GM21381 (cell line): Measurements from ENCODE around the gene GULP1.
"Not testable (repeated sequence)": the region's sequence is repeated elsewhere in the genome, so short reads cannot be mapped to it uniquely, and the experiment has no call there.

Source experiments
- ATAC-seq: cut with Tn5 transposase; IDR thresholded peaks from one replicate; pipeline ENCODE4 v1.9.1; 2021; ENCODE audit warnings: mild to moderate bottlenecking, moderate library complexity; ENCODE audit not compliant: unreplicated experiment

GULP1 gene

DNA sequence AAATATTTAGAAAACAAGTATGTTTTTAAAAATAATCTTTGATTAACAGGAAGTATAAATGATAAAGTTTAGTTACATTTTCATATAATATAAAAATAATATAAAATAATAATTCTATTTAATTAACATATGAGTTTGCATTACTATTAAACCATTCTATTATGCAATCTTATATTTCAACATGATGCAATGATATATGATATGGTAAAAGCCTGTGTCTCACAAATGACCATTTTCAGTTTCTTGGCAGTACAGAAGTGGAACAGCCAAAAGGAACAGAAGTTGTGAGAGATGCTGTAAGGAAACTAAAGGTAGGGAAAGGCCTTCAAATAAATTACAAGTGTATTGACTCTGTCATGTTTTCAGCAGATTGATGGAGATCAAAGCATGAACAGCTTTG, 230.8 kb downstream of the GULP1 start:
- ATAC-seq = no peak

DNA sequence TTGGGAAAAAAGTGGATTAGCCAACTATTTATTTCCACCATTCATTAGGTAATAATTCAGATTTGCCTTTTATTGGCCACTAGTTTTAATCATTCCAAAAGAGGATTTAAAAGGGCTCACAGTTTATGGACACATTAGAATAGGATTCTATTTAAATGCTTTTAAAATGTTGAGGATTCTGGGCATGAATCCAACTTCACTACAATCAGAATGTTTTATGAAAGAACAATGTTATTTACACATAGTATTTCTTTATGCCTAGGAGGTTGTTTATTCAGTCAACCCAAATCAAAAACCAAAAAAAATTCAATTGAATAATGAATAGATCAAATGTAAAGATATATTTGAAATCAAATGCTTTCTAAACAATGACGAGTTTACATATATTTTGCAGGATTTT, 232.2 kb downstream of the GULP1 start:
- no peak for ATAC-seq

DNA sequence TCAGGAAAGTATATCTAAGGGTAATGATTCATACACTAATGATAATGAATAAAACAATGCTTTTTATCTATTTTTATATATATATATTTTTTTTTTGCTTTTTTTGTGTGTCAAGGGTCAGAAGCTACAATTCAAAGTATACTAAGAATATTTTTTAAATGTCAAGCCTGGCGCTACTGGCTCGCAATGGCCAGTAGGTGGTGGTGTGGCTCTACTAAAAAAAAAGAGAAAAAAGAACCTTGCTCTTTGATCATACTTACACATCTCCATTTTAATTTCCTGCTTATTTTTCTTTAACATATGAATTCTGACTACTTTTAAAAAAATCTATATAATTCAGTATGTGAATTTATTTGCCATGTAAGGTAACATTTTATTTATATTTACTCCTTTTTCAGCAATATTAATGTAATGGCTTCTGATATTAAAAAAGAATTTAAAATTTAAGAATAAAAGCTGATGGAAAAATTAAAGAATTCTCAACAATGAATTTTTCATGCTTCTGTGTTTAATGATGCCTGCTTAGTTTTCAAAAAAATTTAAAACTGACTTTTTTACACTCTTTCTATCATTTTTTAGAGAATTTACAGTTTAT, 232.9 kb downstream of the GULP1 start:
- ATAC-seq = peak; percentile 79

DNA sequence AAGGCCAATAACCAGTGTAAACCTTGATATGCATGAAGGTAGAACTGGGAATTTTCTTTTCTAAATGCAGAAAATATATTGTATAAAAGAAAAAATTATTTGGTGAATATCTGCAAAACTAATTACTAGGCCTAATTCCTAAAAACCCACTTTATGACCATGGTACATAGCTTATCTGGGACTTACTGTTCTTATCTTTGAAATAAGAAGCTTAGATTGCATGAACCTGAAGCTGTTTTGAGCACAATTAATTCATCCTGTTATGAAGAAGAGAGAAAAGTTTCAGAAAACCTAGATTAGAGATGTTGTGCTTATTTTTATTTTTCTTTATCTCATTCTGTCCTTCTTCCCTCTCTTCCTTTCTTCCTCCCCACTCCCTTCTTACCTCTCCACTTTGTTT, 235.0 kb downstream of the GULP1 start:
- ATAC-seq = no peak

DNA sequence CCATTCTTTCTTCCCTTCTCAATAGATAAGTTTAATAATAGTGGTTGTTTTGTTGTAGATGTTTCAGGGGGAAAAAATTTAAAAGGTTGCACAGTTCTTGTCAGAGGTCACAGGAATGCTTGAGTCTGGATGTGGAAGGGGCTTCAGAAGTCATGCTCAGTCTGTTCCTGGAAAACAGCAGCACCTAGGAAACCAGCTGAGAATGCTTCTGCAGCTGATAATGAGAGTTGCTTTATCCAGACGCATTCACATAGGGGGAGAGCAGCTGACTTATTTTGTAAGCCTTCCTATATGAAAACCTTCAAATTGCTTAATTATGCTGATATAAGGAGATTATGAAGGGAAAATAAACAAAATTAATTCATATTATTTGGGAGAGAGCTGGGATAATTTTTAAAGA, 235.5 kb downstream of the GULP1 start:
- no peak for ATAC-seq

DNA sequence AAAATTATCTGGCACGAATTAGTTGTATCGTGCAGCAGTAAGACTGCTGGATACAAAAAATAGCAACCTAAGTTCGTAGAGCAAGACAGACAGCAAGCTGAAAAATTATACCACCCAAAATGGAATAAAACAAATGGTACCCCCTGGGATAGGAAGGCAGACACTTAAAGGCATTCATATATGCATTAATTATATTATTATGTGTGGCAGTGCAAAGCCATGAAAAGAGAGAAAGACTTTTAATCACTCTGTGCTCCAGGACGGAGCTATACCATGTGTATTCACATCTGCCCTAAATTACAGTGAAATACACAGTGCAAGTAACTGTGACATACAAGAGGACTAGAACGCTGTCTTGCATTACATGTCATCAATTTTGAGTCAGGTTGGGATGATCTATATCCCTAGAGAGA, 235.9 kb downstream of the GULP1 start:
- no peak for ATAC-seq

DNA sequence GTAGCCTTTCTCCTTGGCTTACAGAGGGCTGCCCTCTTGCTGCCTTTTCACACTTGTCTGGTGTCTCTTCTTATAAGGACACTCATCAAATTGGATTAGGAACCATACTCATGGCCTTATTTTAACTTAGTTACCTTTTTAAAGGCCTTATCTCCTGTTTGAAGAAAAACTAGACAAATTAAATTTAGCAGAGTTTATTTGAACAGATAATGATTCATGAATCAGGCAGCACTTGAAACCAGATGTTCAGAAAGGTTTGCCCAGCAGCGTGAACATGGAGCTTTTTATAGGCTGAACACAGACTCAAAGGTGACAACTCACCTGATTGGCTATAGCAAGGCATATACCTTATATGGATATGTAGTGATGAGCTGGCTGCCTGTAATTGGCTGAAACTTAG, 238.0 kb downstream of the GULP1 start:
- ATAC-seq = no peak

DNA sequence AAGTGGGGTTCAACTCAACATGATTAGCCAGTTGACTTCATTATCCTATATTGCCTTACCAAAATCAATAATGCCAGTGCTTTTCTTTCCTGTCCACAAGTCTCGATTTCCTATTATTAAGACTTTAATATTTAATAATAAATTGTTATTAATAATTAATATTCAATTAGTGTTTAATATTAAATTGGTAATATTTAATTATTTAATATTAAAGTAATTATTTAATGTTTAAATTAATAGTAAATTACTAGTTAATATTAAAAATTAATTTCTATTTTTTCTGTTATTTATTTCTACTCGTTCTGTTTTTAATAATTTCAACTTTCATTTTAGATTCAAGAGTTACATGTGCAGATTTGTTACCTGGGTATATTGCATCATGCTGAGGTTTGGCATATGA, 243.2 kb downstream of the GULP1 start:
- no peak for ATAC-seq

DNA sequence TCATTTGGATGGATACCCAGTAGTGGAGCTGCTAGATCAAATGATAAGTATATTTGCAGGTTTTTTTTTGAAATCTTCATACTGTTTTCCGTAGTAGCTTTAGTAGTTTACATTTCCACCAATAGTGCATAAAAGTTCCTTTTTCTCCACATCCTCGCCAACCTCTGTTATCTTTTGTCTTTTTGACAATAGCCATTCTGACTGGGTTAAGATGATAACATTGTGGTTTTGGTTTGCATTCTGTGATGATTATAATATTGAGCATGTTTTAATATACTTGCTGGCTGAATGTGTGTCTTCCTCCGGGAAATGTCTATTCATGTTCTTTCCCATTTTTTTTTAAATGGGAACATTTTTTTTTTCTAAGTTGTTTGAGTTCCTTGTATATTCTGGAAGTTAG, 260.0 kb downstream of the GULP1 start:
- no peak for ATAC-seq

DNA sequence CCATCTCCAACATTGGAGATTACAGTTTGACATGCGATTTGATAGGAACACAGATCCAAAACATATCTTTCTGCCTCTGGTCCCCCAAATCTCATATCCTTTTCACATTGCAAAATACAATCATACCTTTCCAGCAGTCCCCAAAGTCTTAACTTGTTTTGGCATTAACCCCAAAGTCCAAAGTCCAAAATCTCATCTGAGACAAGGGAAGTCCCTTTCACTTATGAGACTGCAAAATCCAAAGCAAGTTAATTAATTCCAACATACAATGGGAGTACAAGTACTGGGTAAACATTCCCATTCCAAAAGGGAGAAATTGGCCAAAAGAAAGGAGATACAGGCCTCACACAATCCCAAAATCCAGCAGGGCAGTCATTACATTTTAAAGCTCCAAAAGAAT, 265.4 kb downstream of the GULP1 start:
- ATAC-seq = no peak

DNA sequence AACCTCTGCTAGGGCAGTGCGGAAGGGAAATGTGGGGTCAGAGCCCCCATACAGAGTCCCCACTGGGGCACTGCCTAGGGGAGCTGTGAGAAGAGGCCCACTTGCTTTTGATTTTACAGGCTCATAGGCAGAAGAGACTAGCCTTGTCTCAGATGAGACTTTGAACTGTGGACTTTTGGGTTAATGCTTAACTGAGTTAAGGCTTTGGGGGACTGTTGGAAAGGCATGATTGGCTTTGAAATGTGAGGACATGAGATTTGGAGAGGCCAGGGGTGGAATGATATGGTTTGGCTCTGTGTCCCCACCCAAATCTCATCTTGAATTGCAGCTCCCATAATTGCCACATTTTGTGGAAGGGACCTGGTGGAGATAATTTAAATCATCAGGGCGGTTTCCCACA, 267.8 kb downstream of the GULP1 start:
- not testable (repeated sequence) for ATAC-seq

DNA sequence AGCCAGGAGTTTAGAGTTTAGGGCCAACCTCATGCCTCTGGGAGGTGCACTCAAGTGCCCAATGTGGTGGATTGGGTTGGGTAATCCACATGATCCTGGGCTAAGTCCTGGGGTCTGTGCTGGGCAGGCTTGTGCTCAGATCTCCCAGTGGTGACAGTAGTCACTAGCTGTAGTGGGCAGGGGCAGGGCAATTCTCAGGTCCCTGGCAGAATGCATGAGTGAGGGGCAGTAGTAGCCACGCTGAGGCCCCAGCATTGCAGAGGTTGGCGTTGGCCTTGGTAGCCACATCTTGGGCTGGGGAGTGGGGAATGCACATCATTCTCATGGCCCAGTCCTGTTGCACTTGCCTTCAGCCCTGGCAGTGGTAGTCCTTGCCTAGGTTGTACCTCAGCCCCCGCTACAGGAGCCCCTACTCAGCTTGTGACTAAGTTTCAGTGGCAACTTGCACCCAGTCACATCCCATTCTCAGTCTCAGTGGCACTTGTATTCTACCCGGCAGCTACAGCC, 269.9 kb downstream of the GULP1 start:
- ATAC-seq = no peak

DNA sequence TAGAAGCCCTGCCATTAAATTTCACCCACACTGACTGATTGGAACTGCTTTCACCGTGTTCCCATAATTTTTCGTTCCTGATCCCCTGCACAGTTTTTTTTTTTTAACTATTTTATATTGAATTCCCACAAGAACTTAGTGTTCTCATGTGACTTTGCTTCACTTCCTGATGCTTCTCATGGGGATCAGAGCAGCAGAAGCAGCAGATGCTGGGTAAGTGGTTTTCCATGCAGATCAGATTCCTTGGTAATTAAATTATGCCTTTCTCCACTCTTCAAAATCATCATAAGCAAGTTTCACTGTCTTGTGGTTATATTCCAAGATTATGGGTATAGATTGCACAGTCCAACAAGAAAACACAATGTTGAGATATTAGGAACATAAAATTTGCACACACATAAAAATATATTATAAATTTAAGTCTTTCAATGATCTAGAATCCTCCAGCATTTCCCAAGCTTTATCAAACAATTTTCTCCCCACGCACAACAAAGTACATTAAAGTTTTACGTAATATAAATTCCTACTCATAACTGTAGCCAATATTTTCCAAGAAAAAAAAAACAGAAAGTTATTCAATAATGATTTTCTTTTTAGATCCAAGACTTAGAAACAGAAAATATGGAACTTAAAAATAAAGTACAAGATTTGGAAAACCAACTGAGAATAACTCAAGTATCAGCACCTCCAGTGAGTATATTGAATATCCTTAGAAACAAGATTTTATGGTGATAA, 277.9 kb downstream of the GULP1 start:
- ATAC-seq = no peak

DNA sequence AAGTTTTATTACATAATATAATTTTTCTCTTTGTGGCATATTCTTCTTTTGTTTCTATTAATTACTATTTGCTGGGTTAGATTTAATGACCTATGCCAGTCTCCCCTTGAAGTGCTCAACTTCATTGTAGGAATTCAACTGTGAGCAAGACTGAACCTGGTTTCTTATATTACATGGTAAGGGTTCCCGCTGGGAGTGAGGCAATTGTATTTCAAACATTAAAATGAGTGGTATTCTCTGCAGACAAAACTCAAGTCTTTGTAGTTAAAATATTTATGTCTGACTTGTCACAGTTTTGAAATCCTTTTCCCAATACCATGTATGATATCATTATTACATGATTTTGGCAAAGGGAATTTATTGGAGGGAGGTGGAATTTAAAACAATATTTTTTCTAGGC, 278.7 kb downstream of the GULP1 start:
- ATAC-seq = no peak

DNA sequence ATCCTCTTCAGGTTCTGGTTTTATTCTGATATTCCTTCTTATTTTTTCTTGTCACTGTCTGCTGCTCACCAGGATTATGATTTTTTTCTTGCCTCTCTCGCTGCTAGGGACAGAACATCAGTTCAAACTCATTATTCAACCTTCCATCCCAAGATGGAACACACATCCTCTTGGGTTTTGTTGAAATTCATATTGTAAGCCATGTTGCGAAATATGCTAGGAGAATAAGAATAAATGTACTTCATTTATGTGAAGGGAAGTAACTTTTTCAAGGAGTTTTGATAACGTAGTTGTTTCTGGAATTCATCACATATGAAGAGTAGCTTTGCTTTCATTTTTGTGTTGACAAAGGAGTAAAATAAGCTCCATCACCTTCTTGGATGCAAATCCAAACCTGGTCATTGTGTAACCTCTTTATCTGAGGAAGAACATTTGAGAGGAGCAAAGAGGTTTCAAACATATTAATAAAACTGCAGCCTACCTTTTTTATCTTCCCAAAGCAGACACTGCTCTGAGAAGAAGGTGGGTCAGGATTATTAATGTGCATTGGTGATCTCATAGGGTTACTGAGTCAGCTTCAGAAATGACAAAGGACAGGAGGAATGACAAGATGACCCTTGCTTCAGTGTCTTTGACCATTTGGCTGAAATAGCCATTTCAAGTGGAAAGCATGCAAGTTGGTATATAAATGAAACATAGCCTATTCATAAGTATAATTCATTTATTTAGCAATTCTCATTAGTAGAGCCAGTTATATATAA, 280.0 kb downstream of the GULP1 start:
- no peak for ATAC-seq

DNA sequence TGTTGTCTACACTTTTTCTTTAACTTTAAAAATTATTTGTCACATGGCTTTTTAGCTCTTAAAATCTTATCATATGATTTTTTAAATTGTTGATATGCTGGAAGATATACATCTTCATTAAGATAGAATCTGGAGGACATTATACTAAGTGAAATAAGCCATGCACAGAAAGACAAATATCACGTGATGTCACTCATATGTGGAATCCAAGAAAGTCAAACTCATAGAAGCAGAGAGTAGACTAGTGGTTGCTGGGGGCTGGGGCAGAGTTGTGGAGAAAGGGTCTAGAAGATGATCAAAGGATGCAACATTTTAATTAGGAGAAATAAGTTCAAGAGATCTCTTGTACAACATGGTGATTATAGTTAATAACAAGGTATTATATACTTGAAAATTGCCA, 280.9 kb downstream of the GULP1 start:
- ATAC-seq = no peak

DNA sequence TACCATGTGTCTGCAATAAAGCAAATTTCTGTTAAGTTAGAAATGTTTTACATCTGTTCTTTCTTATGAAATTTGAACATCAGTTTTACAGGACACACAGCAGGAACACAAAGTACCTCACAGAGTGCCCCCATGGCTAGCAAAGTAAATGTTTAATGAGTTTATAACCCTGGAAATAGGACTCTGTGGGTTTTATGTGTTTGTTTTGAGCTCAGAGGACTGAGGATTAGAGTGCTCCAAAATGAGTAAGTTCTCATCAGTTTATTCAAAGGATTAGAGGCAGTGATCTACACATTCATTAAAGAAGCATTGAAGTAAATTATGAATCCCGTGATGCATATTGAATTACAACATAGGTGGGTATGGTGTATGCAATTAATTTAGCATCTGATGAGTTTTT, 281.8 kb downstream of the GULP1 start:
- no peak for ATAC-seq

DNA sequence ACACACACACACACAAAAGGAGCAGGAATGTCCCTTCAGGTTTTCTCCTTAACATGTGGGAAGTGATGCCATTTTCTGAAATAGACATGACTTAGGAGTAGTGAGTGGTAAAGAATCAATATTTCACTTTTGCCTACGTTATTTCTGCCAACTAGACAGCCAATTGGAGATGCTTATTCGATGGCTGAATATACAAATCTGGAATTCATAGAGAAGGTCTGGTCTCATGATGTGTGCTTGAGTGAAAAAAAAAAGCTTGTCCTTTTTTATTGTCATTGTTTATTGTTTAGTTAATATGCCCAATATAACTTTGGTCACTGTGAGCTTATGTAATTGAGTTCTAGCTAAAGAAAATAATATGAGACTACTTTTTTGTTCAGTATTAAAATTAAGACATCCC, 284.3 kb downstream of the GULP1 start:
- no peak for ATAC-seq

DNA sequence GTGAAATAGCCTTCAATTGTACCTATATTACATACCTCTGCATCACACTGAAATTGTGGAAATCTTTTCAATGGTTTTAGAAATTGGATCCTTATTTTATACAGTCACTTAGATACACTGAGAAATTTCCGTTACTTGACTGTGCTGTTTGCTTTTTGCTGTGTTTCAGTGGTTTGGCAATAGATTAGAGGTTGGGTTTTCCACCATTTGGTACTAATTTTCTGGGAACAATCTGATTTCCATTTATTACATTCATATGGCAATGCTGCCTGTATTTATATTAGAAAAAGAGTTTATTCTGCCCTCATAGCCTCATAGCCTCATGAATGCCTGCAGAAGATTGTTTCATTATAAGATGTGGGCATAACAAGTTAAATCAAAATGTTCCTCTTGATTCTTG, 285.0 kb downstream of the GULP1 start:
- ATAC-seq = no peak

DNA sequence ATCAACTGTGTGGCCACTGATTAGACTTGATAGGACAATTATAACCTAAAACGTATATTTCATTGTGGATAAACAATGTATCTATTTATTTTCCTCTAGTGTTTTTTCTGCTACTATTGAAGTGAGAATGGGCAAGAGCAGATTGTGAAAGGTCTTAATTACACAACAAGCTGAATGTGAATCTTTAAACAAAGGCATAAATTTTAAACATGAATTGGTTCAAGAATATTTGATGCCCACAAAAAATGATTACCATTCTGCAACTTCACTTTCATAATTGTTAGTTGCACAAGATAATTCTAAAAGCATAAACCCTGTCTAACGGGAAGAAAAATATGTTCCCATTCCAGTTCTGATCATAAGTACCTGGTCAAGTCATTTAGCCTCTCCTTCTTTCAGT, 285.6 kb downstream of the GULP1 start:
- ATAC-seq = no peak

DNA sequence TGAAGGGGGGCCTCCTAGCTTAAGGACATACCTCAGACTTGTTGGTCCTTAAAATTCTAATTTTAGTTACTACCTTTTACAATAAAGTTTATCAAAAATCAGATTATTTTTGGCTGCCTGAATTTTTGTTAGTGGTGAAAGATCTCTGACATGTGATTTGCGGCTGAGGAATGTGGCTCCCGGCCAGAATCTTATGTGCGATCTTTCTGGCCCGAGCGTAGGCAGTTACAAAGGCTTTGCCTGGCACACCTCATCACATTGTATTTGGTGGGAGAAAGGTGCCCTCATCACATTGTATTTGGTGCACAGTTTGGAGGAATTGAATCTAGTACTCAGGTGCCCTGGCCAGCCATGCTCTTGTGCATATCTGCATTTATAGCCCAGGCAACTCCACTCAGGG, 289.1 kb downstream of the GULP1 start:
- ATAC-seq = no peak

DNA sequence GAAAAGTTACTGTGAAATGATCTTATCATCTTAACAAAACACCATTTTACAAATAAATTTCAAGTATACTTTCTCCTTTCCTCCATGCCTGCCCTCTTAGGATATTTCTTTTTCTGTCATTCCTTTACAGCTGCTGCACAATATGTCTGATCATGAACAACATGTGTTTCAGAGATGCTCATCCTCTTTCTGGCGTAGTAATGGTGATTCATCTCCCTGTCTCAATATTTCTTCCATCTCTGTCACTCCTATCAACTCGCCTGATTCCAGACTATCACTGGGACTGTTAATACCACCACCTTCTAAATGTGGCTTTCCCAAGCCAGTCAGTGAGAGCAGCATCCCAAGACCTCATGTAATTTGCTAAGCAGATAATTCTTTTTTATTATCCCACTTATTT, 290.5 kb downstream of the GULP1 start:
- ATAC-seq = no peak
